ENCODE results near the gene IPO4. TPM values are rescaled to one million over a fixed set of nuclear protein-coding genes. Genes with fewer than 3 reads are reported as not detected.

The IPO4 gene
- total and polyA plus RNA-seq, 2 of the 13 experiments (the other 11 are each of a cell fraction or from before 2014, with no cell fraction given) = 39.0 to 179 TPM

DNA sequence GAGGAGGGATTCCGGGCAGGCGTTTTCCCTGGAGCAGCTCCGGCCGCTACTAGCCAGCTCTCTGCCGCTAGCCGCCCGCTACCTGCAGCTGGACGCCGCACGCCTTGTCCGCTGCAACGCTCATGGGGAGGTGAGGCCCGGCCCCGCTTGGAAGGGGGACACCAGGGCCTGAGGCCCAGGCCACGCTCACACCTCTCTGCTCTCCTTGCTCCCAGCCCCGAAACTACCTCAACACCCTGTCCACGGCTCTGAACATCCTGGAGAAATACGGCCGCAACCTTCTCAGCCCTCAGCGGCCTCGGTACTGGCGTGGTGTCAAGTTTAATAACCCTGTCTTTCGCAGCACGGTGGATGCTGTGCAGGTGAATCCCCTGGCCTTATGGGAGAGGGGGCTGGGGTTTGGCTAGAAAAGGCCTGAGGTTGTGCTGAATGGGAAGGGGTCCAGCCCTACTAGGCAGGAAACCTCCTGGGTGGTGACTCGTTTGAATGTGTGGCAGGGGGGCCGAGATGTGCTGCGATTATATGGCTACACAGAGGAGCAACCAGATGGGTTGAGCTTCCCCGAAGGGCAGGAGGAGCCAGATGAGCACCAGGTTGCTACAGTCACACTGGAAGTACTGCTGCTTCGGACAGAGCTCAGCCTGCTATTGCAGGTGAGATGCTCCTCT lies 40.7 kb downstream of the IPO4 start (continued):
- TF ChIP-seq TBX2 (CRISPR knock-in tag; IDR thresholded peaks at IDR 0.05; ENCODE audit: borderline replicate concordance) = peak; percentile 58
- peak; percentile 95; the same call in 1 of the 2 replicates for TF ChIP-seq ZNF678 (CRISPR knock-in tag; IDR thresholded peaks at IDR 0.05)
- peak; percentile 75; the same call in 1 of the 2 replicates for TF ChIP-seq ZNF761 (CRISPR knock-in tag; conservative IDR thresholded peaks at IDR 0.05)
- peak; percentile 91 for TF ChIP-seq SMAD9 (CRISPR knock-in tag; IDR thresholded peaks at IDR 0.05)
- 0 out of 2 replicates have a peak, but pooled peaks have one; percentile 59 for TF ChIP-seq ZNF33B (CRISPR knock-in tag; IDR thresholded peaks at IDR 0.05)
- peak; percentile 21; the same call in 1 of the 2 replicates for TF ChIP-seq CBX5 (CRISPR knock-in tag; IDR thresholded peaks at IDR 0.05; ENCODE audit: borderline replicate concordance)
- TF ChIP-seq, protein P1, sequence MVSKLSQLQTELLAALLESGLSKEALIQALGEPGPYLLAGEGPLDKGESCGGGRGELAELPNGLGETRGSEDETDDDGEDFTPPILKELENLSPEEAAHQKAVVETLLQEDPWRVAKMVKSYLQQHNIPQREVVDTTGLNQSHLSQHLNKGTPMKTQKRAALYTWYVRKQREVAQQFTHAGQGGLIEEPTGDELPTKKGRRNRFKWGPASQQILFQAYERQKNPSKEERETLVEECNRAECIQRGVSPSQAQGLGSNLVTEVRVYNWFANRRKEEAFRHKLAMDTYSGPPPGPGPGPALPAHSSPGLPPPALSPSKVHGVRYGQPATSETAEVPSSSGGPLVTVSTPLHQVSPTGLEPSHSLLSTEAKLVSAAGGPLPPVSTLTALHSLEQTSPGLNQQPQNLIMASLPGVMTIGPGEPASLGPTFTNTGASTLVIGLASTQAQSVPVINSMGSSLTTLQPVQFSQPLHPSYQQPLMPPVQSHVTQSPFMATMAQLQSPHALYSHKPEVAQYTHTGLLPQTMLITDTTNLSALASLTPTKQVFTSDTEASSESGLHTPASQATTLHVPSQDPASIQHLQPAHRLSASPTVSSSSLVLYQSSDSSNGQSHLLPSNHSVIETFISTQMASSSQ (IDR thresholded peaks at IDR 0.05; ENCODE audit: low read depth) = no peak
- TF ChIP-seq, protein P1 (CRISPR knock-in tag; IDR thresholded peaks at IDR 0.05; ENCODE audit: borderline replicate concordance) = no peak
- TF ChIP-seq ZNF160 (CRISPR knock-in tag; IDR thresholded peaks at IDR 0.05) = 0 out of 2 replicates have a peak, but pooled peaks have one; percentile 73
- TF ChIP-seq, protein P2, sequence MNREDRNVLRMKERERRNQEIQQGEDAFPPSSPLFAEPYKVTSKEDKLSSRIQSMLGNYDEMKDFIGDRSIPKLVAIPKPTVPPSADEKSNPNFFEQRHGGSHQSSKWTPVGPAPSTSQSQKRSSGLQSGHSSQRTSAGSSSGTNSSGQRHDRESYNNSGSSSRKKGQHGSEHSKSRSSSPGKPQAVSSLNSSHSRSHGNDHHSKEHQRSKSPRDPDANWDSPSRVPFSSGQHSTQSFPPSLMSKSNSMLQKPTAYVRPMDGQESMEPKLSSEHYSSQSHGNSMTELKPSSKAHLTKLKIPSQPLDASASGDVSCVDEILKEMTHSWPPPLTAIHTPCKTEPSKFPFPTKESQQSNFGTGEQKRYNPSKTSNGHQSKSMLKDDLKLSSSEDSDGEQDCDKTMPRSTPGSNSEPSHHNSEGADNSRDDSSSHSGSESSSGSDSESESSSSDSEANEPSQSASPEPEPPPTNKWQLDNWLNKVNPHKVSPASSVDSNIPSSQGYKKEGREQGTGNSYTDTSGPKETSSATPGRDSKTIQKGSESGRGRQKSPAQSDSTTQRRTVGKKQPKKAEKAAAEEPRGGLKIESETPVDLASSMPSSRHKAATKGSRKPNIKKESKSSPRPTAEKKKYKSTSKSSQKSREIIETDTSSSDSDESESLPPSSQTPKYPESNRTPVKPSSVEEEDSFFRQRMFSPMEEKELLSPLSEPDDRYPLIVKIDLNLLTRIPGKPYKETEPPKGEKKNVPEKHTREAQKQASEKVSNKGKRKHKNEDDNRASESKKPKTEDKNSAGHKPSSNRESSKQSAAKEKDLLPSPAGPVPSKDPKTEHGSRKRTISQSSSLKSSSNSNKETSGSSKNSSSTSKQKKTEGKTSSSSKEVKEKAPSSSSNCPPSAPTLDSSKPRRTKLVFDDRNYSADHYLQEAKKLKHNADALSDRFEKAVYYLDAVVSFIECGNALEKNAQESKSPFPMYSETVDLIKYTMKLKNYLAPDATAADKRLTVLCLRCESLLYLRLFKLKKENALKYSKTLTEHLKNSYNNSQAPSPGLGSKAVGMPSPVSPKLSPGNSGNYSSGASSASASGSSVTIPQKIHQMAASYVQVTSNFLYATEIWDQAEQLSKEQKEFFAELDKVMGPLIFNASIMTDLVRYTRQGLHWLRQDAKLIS (CRISPR knock-in tag; IDR thresholded peaks at IDR 0.05) = no peak
- TF ChIP-seq ZFX (CRISPR knock-in tag; IDR thresholded peaks at IDR 0.05; ENCODE audit: low read depth) = peak; percentile 89
- TF ChIP-seq, protein P3, sequence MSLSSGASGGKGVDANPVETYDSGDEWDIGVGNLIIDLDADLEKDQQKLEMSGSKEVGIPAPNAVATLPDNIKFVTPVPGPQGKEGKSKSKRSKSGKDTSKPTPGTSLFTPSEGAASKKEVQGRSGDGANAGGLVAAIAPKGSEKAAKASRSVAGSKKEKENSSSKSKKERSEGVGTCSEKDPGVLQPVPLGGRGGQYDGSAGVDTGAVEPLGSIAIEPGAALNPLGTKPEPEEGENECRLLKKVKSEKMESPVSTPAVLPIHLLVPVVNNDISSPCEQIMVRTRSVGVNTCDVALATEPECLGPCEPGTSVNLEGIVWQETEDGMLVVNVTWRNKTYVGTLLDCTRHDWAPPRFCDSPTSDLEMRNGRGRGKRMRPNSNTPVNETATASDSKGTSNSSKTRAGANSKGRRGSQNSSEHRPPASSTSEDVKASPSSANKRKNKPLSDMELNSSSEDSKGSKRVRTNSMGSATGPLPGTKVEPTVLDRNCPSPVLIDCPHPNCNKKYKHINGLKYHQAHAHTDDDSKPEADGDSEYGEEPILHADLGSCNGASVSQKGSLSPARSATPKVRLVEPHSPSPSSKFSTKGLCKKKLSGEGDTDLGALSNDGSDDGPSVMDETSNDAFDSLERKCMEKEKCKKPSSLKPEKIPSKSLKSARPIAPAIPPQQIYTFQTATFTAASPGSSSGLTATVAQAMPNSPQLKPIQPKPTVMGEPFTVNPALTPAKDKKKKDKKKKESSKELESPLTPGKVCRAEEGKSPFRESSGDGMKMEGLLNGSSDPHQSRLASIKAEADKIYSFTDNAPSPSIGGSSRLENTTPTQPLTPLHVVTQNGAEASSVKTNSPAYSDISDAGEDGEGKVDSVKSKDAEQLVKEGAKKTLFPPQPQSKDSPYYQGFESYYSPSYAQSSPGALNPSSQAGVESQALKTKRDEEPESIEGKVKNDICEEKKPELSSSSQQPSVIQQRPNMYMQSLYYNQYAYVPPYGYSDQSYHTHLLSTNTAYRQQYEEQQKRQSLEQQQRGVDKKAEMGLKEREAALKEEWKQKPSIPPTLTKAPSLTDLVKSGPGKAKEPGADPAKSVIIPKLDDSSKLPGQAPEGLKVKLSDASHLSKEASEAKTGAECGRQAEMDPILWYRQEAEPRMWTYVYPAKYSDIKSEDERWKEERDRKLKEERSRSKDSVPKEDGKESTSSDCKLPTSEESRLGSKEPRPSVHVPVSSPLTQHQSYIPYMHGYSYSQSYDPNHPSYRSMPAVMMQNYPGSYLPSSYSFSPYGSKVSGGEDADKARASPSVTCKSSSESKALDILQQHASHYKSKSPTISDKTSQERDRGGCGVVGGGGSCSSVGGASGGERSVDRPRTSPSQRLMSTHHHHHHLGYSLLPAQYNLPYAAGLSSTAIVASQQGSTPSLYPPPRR (CRISPR knock-in tag; IDR thresholded peaks at IDR 0.05; ENCODE audit: borderline replicate concordance) = peak; percentile 61
- TF ChIP-seq, protein P4, sequence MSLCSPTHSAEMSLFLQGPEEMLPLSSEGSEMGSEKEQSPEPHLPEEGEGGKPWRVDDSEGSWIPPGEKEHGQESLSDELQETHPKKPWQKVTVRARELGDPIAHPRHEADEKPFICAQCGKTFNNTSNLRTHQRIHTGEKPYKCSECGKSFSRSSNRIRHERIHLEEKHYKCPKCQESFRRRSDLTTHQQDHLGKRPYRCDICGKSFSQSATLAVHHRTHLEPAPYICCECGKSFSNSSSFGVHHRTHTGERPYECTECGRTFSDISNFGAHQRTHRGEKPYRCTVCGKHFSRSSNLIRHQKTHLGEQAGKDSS (CRISPR knock-in tag; IDR thresholded peaks at IDR 0.05; ENCODE audit: borderline replicate concordance, low read depth) = peak; percentile 70; the same call in 1 of the 2 replicates
- peak; percentile 68; the same call in 1 of the 2 replicates for TF ChIP-seq CHCHD3 (CRISPR knock-in tag; IDR thresholded peaks at IDR 0.05)

Data from HepG2 (cell line).